ENCODE data around the gene MMD. TPM values are rescaled to one million over a fixed set of nuclear protein-coding genes. Genes with fewer than 3 reads are reported as not detected.
"Not testable (repeated sequence)": the region's sequence is repeated elsewhere in the genome, so short reads cannot be mapped to it uniquely, and the experiment has no call there.

Gene MMD
- total and polyA plus RNA-seq, 9 of the 15 experiments (the other 6 are each of a cell fraction or from before 2014, with no cell fraction given), result 3.1 to 18.9 (median 10.7) TPM

GRCh38 chr17:55405600-55405999 is 16.0 kb downstream of the MMD start:
- TF ChIP-seq GABPB2 (CRISPR knock-in tag; conservative IDR thresholded peaks at IDR 0.05), result no peak
- no peak for TF ChIP-seq LCOR (CRISPR knock-in tag; IDR thresholded peaks at IDR 0.05)
- TF ChIP-seq L3MBTL2 (IDR thresholded peaks at IDR 0.05), result no peak
- no peak for TF ChIP-seq SFPQ (IDR thresholded peaks at IDR 0.05; ENCODE audit: low read depth, low read length)
- TF ChIP-seq ZNF347 (CRISPR knock-in tag; IDR thresholded peaks at IDR 0.05; ENCODE audit: low read depth), result no peak
- no peak for TF ChIP-seq SREBF2 (CRISPR knock-in tag; IDR thresholded peaks at IDR 0.05)
- TF ChIP-seq MED1 (CRISPR knock-in tag; IDR thresholded peaks at IDR 0.05; ENCODE audit: borderline replicate concordance), result no peak
- no peak for TF ChIP-seq TCFL5 (CRISPR knock-in tag; conservative IDR thresholded peaks at IDR 0.05)
- no peak for TF ChIP-seq HNRNPK (IDR thresholded peaks at IDR 0.05; ENCODE audit: low read depth, low read length, poor library complexity, severe bottlenecking)
- Histone ChIP-seq H2AFZ (ENCODE audit: low read depth, low read length) (no peak overlapping the region), H3K27me3 (ENCODE audit: control insufficient read depth in 2 of 2, insufficient read depth in 2 of 2, low read length in 2 of 2) (no peaks in the 10 kb centered on the region), H3K4me1 (replicated peaks in 1 of 2; ENCODE audit: control insufficient read depth in 2 of 2, insufficient read depth in 2 of 2, low read length in 2 of 2) (no peaks in the 10 kb centered on the region), H4K20me1 (replicated peaks; ENCODE audit: control insufficient read depth, insufficient read depth, low read length) (no peaks in the 10 kb centered on the region), H3K9me1 (ENCODE audit: control insufficient read depth, insufficient read depth, low read length) (no peaks in the 10 kb centered on the region), H3K9me3 (replicated peaks; ENCODE audit: control insufficient read depth, insufficient read depth, low read depth, low read length) (no peaks in the 10 kb centered on the region), H3K27ac (ENCODE audit: extremely low read depth, low read depth, low read length) (no peak overlapping the region), H3K4me2 (ENCODE audit: insufficient read depth, low read length) (no peak overlapping the region), H3K4me3 (no peak overlapping the region), H3K79me2 (ENCODE audit: control insufficient read depth, insufficient read depth, low read length) (no peaks in the 10 kb centered on the region), H3K36me3 (ENCODE audit: control insufficient read depth, insufficient read depth, low read length) (peaks cover 49% of the 10 kb centered on the region), H3K9ac (ENCODE audit: insufficient read depth in 1 of 2, low read depth in 2 of 2, low read length in 2 of 2) (no peak overlapping the region)
- in situ Hi-C loops (cut with MboI), result no loop called here
- DNase-seq (ENCODE audit: extremely low read depth in 1 of 4, low spot score in 3 of 4) (no peak), FAIRE-seq (no peak), ATAC-seq (no peak)
- CTCF ChIA-PET (ENCODE audit: low intra/inter-chr PET ratio), result no interaction called here
- no TSS peak for BruUV-seq (replicated peaks)
- POLR2A ChIA-PET, result interaction anchor here (0.6 to 2.3 kb wide), 4 partner anchors 10 to 1113 kb away, joined by 3 to 10 read pairs (median 4); no protein-coding TSS in a partner anchor
- WGBS (ENCODE audit: insufficient coverage, low coverage, missing lambda C conversion rate), result 25% methylated on average over 1 of the region's 1 CpG
- intact Hi-C loops (cut with micrococcal nuclease), result no loop called here

- peaks cover 38% of the 10 kb centered on the region for H3K36me3 ChIP-seq (ENCODE audit: control insufficient read depth, insufficient read depth, low read length)
- H3K9ac ChIP-seq (ENCODE audit: insufficient read depth in 1 of 2, low read depth in 2 of 2, low read length in 2 of 2); DNase-seq (ENCODE audit: extremely low read depth in 1 of 4, low spot score in 3 of 4); H3K4me3 ChIP-seq; FAIRE-seq; ATAC-seq; CTCF ChIA-PET (ENCODE audit: low intra/inter-chr PET ratio); BruUV-seq (replicated peaks); H3K27ac ChIP-seq (ENCODE audit: extremely low read depth, low read depth, low read length); H3K4me1 ChIP-seq (replicated peaks in 1 of 2; ENCODE audit: control insufficient read depth in 2 of 2, insufficient read depth in 2 of 2, low read length in 2 of 2); H3K9me1 ChIP-seq (ENCODE audit: control insufficient read depth, insufficient read depth, low read length); H3K79me2 ChIP-seq (ENCODE audit: control insufficient read depth, insufficient read depth, low read length); intact Hi-C loops (cut with micrococcal nuclease); H4K20me1 ChIP-seq (replicated peaks; ENCODE audit: control insufficient read depth, insufficient read depth, low read length); H3K27me3 ChIP-seq (ENCODE audit: control insufficient read depth in 2 of 2, insufficient read depth in 2 of 2, low read length in 2 of 2); H2AFZ ChIP-seq (ENCODE audit: low read depth, low read length); in situ Hi-C loops (cut with MboI); H3K9me3 ChIP-seq (replicated peaks; ENCODE audit: control insufficient read depth, insufficient read depth, low read depth, low read length); H3K4me2 ChIP-seq (ENCODE audit: insufficient read depth, low read length): not testable (repeated sequence)
- POLR2A ChIA-PET, result interaction anchor here (0.6 kb wide), 1 partner anchor 357 kb away, joined by 4 read pairs; no protein-coding TSS in a partner anchor
- 65% methylated on average over 5 of the region's 5 CpGs for WGBS (ENCODE audit: insufficient coverage, low coverage, missing lambda C conversion rate)
These were observed 17.4 kb downstream of the MMD start for GRCh38 chr17:55404197-55404596.

All from K562 (cell line).